HG03521 (cell line): ENCODE results near the gene INKA2.

Experiments
- ATAC-seq: cut with Tn5 transposase; IDR thresholded peaks from one replicate; pipeline ENCODE4 v1.9.1; 2021; ENCODE audit warnings: mild to moderate bottlenecking, moderate library complexity; ENCODE audit not compliant: unreplicated experiment

INKA2 gene

DNA sequence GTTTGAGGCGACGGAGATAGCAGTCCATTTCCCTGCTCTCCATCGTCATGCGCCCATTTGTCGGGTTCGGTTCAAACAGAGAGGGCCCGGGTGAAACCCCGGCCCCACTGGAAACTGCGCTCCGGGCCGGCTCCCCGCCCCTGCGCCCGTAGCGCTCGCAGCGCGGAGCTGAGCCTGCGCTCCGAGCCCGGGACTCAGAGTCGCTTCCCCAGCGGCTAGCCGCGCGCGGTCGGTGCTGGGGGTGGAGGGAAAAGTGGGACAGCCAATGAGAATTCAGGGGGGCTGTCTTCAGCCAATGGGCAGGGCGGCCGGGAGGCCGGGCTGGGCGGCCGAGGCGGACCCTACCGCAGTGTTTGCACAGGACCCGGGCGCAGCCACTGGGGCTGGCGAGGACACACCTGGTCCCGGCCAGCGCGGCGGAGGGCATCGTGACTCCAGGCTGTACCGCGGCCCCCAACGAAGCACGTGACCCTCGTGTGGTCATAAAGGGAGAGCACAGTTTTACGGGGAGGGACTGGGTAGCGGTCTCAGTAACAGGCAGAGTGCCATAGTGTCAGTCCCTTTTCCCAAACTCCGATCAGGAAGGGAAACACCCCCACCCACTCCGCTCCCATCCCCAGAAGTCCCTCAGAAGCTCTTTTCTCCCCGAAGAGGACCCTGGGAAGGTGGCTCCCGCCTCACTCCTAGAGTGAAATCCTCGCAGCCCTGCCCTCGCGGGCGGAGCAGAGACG, at the start of gene INKA2:
TSS of gene INKA2 (minus strand) at position 202 of the 731 bp plus-strand sequence. CDS start at position 49, 153 bp downstream.
- peak; percentile 74 for ATAC-seq

DNA sequence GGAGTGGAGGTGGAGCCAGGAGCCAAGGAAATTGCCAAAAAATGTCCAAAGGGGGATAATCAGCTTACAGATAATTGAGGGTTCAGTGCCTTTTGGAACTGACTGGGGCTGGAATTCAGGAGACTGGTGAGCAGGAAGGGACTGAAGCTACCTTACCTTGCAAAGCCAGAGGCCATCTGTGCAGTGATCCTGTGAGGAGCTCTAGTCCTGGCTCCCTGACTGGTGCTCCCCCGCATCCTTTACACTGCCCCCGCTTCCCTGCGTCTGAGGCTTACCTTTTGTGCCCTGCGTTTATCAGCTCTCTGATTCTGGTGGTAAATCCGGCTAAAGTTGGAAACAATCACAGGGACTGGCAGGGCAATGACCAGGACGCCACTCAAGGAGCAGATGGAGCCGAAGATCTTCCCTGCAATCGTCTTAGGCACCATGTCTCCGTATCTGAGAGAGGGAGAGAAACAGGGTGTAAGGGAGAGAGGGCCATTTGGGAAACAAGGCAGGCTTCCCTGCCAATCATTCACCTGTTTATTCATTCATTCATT, 47.5 kb upstream of the INKA2 start:
- no peak for ATAC-seq

DNA sequence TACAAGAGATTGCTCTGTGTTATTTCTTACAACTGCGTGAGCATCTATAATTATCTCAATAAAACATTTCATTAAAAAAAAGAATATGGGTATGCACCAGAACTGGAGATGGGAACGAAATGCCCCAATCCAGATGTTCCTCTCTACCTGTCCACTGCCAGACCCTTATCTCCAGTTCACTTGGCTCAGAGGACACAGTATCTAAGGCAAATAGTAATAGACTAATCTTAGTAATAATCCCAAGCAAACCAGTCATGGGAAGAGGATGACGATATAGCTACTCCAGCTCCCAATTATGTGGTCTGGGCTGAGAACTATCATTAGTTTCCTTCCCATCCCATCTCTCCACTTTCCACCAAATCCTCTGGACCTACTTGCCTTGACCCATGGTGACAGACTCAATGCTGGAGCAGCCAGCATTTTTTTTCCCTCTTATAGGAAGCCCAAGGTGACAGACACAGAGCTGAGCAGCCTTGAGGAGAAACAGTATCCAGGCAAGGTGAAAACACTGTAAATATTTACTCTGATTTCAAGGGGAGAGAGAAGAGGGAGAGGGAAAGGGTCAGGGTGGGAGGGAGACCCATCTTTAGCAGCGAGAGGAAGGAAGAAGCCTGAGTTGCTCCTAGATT, 45.2 kb upstream of the INKA2 start:
- ATAC-seq: no peak

DNA sequence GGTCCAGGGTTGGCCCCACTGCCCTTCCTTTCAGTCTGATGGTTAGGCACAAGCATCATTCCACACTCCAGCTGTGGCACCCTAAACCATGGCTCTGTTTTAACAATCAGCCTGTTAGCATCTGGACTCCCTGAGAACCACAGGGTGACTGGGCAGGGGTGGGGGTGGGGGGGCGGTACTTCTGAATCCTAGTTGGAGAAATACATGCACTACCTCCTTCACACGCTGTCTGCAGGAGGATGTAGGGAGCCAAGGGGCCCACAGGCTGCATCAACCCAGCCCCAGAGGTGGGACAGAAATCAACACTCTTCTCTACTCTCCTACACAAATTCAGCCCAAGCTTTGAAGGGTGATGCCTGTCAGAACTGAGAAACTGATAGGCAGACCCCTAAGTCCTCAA, 40.4 kb upstream of the INKA2 start:
- no peak for ATAC-seq

DNA sequence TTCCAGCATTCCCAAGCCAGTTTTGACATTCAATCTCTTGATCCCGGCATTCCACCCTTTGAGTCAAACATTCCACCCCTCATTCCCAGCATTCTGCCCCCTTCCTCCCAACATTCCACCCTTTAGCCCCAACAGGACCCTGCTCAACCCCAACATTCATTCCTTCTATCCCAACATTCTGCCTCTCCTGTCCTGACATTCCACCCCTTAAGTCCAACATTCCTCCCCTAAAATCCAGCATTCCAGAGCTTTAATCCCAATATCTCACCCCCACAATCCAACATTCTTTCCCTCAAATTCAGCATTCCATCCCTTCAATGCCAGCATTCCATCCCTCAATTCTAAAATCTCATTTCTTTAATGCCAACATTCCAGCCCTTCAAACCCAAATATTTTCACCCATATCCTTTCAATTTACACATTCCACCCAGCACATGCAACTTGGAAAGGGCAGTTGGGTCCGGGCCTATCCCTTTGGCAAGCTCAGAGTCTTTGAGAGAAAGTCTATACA, 39.4 kb upstream of the INKA2 start:
- ATAC-seq: no peak

DNA sequence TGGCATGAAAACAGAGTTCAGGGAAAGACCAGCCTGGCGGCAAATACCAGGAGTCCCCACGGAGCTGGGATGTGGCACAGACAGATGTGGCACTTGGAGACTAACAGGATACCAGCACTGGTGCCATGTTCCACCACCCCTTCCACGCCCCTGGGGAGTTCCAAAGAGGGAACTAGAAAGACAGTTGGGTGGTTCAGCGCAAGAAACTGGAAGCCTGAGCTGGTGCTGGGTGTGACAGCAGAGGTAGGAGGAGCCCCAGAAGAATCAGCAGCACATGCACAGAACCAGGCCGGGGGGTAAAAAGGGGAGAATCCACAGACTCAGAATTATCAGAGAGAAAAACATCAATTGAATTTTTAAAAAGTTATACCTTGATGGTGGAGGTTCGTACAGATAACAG, 38.9 kb upstream of the INKA2 start:
- no peak for ATAC-seq

DNA sequence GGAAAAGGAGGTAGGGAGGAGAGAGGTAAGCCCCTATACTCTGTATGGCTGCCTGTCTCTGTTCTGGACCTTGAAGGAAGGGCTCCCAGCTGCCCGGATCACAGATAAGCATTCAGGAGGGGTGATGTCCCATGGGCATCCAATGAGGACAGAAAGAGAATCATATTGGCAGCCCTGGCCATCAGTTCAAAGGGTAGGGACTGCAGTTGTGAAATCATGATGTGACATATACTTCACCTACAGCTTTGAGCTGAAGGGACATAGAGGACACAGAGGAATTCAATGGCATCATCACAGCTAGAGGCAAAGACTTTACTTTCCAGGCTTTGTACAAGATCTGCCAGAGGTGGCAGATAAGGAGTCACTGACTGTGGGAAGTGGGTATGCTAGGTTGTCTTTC, 38.1 kb upstream of the INKA2 start:
- no peak for ATAC-seq

DNA sequence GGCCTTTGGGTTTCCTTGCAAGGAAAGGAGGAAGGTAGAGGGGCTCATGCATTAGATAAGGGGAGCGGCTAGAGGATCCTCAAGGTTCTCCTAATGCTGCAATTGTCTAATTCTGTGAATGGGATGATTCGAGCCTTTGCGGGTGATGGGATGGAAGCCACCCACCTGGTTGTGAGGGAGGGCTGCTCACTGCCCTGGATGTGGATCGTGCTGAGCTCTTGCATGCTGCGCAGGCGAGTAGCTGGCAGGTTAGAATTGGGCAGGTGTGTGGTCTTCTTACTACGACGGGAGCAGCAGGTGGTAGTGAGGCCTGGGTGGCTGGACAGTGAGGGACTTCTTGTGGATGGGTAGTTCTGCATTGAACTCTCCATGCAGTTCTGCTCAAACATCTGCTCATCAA, 37.7 kb upstream of the INKA2 start:
- ATAC-seq: no peak

DNA sequence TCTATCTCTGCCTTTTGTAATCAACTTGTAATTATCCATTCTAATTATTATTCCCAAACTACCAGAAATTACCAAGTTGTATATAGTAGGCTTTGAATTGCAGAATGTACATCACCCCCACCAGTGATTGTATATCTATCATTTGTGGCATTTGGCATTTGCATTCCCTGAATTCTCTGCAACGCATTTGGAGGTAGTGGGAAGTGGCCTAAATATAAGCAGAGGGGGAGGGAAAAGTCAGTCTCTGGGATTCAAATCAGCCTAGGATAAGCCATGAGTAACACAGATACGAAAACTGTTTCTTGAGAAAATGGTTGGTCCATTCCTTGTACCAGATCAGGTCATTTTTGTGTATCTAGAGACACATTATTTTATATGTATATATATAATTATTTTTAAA, 37.2 kb upstream of the INKA2 start:
- ATAC-seq: no peak

DNA sequence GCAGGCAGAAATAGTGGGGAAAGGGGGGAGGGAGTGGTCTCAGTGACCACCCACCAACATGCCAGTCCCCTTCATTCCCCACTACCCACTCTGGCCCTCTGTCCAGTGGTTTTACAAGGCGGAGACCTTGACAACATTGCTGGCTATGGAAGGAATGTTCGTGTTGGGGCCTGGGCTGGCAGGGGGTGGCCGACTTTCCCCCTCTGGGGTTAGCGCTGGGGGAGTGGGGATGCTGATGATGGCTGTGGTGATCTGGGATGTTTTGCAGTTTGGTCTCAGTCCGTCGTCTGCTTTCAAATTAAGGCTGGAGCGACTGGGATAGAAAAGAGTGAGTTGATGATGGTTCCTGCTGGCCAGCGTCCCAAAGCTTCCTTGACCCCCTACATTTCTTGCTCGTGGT, 36.8 kb upstream of the INKA2 start:
- no peak for ATAC-seq

DNA sequence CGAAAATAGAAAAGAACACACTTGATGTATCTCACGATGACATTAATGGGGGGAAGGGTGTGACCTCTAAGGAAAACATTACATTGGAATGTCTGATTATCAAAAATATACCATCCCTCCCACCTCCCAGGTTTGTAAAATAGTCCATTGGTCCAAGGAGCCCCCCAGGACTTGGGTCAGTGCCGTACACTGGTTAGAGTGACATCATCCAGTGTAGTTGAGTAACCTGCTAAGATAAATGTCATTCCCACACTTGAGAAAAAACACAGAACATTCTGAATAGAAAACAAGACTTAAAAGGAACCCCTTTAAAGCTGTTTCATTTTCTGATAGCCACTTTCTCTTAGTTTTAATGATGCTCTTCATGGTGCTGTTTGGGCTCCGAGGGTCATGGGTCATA, 31.7 kb upstream of the INKA2 start:
- no peak for ATAC-seq

DNA sequence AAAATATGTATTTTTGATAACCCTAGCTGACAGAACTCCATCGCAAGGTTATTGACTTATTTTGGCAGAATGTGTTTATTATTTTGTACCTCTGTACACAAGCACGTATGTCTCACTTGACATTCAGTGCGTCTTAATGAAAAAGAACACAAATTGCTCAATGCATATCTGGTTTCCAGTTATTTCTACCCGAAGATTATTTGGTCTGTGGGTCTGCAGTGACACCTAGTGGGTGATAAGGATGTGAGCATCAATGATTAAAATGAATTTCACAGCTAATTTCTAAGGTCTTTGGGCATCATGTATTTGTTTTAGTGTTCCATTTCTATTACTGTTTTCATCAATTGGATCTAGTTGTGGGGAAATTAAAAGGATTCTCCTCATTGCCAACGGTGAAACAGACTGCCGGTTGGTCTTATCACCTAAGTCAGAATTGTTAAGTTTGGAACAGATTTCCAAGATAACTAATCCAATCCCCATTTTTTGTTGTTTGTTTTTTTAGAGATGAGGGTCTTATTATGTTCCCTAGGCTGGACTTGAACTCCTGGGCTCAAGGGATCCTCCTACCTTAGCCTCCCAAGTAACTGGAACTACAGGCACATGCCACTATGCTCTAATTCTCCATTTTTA, 30.4 kb upstream of the INKA2 start:
- no peak for ATAC-seq

DNA sequence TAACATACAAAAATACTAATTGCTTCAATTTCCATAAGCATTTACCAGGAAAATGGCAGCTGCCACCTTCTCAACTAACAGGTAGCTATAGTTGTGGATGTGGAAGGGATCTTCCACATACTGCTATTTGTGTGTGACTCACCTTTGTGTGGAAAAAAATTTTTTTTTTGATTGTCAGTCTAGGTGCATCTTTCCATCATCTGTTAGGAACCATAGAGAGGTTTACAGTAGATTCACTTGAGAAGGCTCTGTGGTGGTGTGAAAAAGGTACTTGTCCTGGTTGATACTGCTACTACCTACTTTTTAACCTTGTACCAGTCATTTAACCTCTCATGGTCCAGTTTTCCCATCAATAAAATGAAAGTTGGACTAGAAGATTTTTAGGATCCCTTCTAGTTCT, 29.4 kb upstream of the INKA2 start:
- no peak for ATAC-seq

DNA sequence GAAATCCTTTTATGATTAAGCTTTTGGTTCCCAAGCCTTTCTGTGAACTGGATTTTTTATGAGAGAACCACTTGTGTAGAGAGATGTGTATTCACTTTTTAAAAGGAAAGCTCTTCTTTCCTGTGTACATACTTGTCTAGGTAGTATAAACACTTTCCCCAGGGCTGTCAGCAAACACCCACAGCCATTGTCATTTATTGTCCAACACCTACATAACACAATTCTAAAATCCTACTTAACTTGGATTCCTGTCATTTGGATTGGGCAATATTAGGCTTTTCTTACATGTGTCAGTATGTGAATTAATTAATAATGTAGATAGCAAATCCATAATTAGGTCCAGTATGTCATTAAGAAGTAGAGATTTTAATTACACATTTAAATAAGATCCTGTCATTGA, 28.8 kb upstream of the INKA2 start:
- no peak for ATAC-seq

DNA sequence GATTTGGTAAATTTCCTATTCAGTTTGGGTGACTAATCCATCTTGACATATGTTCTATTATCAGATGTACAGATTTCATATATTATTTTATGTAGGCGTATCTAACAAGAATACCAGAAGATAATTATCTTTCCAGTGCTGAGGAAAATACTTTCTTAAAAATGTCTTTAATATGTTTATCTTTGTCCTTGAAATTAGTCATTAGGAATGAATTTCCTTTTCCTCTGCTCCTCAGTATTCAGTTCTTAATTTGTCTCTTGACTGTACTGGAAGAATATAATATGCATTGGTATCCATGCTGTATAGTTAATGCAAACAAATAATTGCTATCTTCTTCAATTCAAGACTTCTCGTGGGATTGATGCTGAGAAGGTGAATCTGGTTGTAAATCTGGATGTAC, 23.1 kb upstream of the INKA2 start:
- ATAC-seq: no peak

DNA sequence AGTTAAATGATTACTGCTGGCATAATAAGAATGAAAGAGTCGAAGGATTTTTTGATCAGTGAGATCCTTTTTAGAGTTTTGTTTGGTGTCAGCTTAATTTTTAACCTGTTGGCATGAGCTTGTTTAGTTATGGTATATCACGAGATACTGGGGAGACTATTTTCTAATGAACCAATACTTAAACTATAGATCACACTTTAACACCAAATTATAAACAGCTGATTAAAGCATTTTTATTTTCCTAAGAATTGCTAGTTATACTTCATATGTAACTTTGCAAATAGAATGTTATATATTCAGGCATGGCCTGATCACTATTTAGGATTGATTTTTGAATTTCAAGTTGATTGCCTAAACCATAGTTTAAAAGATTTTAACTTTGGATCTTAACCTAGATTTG, 22.5 kb upstream of the INKA2 start:
- ATAC-seq: no peak

DNA sequence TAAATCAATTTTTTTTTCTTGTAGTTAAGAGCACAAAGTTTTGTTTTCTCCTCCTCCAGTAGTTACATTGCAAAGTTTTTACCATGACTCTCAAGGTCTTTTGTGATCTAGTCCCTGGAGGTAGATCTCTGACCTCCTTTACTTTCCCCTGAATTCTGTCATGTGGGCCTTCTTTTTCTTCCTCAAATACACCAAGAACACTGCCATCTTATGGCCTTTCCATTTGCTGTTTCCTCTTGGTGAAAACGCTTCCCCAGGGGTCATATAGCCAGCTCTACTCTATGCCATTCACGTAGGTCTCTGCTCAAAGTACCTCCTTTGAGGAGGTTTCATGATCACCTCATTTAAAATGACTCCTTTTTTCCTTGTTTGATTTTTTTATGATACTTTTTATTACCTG, 19.2 kb upstream of the INKA2 start:
- ATAC-seq: no peak

DNA sequence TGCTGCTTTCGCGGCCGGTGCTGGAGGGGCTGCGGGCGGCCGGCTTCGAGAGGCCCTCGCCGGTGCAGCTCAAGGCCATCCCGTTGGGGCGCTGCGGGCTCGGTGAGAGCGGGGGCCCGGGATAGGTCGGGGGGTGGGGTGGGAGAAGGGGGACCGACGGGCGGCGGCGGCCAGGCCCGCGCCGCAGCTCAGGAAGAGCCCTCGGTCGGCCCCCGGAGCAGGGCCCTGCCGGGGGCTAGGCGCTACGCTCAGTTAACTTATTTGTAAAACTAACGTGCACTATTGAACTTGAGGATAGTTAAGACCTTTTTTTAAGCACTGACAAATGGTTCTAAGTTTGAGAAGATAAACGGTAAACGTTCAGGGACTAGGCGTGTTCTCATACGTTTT, 16.9 kb upstream of the INKA2 start:
- peak; percentile 12 for ATAC-seq

DNA sequence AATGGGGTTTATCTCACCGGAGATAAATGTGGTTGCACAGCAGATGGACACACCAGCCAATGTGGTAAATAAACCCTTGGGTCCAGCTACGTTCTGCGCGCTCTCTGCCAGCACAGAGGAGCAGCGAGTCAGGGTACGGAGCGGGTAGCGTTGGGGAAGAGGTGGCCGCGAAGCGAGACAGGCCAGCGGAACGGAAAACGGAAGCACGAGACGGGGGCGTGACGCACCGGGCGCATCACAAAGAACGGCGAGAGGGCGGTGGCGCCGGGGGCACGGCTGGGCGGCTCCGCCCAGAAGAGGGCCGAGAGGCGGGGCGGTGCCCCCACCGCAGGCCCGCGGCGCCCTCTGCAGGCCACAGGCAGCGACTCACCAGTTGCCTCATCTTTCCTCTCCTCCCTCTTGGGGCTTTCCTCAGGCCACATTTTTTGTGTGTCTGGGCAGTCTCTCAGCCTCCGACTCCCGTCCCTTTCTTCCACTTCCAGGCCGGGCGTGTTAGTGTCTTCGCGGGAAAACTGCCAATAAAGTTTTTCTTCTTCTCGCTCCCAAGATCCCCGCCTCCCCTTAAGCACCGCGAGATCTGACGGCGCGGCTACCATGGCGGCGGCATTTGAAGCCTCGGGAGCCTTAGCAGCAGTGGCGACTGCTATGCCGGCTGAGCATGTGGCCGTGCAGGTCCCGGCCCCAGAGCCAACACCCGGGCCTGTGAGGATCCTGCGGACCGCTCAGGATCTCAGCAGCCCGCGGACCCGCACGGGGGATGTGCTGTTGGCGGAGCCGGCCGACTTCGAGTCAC, 16.3 kb upstream of the INKA2 start, which contains the start of gene DDX20:
TSS of gene DDX20 (plus strand) at position 571 of the 793 bp plus-strand sequence. CDS start at position 595, 24 bp downstream.
- peak; percentile 89 for ATAC-seq

DNA sequence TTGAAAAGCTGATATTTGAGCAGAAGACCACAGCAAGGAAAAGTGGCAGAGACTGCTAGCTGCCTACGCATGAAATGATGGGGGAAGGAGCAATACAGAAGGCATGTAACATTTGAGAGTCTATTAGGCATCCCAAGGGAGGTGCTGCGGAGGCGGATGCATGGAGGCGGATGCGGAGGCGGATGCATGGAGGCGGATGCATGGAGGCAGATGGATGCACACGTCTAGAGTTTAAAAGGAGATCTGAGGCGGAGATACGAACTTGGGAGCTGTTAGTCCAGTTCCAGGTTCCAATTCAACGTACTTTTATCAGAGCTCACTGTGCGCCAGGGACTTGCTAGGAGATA, 15.8 kb upstream of the INKA2 start:
- ATAC-seq: no peak
